Measurements from ENCODE around the gene UBR4.
"Not testable (repeated sequence)": the region's sequence is repeated elsewhere in the genome, so short reads cannot be mapped to it uniquely, and the experiment has no call there.

Gene UBR4

DNA sequence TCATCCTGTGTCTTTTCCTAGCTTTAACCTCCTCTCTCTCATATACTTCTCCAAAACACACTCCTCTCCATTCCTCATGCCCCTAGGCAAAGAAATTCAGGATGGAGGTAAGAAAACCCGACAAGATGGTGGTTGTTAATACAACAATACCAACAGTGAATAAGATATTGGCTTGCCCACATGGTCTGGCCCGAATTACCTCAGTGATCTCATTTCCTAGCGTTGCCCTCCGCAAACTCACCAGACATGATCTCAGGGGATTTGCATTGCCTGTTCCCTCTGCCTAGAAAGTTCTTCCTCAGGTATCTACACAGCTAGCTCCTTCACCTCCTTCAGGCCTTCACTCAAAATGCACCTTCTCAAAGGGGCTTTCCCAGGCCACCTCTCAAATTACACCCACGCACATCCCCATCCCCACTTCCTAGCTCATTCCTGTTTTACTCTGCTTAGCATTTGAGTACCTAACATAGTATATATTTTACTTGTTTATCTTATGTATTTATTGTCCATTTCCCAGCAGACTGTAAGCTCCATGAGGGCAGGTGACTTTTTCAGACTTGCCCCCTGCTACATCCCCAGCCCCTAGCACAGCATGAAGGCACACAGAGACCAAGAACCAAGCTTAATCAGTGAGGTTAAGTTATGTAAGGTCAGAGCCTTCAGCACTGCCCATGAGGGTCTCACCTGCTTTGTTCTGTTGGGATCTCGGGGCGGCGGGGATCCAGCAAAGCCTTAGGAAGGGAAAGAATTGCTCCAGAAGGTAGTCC lies 10.2 kb upstream of the UBR4 start:
- H3K4me3 ChIP-seq (ENCODE audit: low read depth, low read length): no peak overlapping the region

DNA sequence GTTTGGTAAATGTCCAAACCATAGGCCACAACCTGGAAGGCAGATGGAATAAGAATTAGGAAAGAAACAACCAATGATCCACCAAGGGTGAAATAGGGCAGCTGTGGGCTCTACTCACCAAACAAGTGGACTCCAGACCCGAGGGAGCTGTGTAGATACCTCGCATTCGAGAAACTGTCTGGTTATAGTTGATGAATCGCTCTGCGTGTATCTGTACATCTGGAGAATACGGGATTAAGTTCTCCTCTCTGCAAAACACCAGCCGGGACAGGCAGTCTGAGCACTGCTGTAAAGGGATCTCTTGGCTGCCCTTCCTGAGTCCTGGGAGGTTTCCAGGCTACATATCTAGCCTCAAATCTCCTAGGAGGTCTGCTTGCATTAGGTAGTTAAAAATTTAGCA lies 9.4 kb upstream of the UBR4 start:
- no peak overlapping the region for H3K4me3 ChIP-seq (ENCODE audit: low read depth, low read length)

- not testable (repeated sequence) for H3K4me3 ChIP-seq (ENCODE audit: low read depth, low read length)
These were observed 6.5 kb upstream of the UBR4 start for GRCh38 chr1:19216585-19216984.

DNA sequence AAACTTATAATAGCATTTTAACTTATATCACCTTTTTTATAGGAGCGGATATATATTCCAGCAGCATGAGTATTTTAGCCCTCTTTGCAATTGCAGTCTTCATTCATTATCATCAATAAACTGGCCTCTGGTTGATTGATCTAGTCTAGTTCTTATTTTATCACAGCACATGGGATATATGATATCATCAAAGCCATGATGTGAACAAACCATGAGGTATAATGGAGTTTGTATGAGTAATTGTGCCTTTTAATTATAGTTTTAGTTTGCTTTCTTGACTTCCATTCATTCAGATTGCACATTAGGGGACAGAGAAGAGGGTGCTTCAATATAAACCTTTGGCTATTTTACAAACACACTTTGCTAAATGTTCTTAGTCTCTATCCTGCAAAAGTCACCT lies 3.5 kb upstream of the UBR4 start:
- H3K4me3 ChIP-seq (ENCODE audit: low read depth, low read length): no peak overlapping the region

GRCh38 chr1:19212167-19212566 lies 2.1 kb upstream of the UBR4 start:
- H3K4me3 ChIP-seq (ENCODE audit: low read depth, low read length): no peak overlapping the region

DNA sequence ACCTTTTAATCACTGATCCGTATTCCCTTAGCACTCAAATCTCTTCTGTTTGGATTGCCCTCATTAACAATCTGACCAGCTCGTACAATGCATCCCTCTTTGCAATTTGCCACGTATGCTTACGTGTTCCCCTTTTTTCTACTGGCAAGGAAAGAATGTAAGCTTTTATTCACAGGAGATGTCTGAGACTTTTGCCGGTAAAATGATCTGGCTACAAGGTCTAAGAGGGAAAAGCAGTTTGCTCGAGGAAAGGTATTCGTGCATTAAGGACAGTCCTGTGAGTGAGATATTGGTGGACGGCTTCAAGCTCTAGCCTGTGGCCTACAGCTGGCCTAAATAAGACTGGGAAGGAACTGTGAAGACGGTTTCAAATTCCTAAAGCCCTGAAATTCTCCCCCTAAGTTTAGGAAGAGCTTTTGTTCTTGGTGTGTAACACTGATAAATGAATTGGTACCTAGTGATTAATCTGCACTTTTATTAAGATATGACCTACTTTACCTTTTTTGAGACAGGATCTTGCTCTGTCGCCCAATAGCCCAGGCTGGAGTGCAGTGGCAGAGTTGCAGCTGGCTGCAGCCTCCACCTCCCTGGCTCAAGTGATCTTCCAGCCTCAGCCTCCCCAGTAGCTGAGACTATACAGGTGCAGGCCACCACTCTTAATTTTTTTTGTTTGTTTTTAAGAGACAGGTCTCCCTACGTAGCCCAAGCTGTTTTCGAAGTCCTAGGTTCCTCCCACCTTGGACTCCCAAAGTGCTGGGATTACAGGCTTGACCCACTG lies 895 bp upstream of the UBR4 start:
- H3K4me3 ChIP-seq (ENCODE audit: low read depth, low read length): peak overlapping the region; percentile 60

DNA sequence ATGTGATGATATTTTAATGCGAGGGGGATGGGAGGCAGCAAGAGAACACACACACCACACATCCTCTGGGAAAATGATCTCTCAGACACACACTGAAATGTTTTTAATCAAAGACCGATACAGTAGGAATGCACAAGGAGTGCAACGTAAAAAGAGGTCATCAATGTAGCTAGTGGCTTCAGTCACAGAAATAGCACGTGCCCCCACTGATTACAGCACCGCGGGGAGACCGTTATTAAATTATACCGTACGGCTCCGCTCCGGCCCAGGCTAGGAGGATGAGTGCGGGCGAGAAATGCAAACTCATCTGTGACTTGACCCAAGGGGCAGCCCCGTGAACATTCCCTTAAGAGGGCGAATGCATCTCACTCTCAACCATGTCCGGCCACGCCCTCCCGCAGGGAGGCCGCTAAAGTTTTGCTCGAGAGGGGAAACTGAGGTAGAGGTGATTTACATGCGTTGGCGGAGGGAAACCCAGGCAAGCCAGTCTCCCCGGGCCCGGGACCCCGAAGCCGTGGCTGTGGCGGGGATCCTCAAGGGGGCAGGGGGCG lies 552 bp downstream of the UBR4 start:
- H3K4me3 ChIP-seq (ENCODE audit: low read depth, low read length): peak overlapping the region; percentile 60

DNA sequence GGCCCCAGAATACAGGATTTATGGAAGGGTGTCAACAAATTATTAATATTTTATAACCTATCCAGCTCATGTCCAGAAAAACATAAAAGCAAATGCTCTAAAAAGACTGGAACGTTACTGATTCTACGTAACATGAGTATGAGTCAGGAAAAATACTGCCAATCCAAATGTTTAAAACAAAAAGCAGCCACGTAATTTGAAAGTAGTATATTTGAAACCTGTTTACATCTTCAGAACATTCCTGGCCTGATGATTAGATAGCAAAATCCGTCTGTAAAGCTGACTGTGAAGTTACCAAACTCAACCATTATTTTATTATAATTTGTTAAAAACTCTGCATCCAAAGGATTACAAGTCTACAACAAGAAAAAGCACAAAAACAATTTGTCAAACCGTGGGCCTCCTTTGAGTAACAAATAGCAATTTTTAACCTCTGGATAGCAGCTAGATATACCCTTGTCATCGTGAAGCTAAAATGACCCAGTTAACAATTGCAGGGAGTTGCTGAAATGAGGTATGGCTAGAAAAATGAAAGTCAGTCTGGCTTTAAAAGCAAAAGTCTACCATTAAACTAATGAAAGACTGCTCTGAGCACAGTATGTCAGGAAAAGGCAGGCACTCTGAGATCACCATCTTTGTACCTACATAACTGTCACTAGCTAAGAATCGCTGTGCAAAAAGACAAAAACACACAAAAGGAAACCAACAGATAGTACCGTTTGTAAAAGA lies 1.2 kb downstream of the UBR4 start:
- peak overlapping the region; percentile 60 for H3K4me3 ChIP-seq (ENCODE audit: low read depth, low read length)

GRCh38 chr1:19206947-19207346 lies 3.1 kb downstream of the UBR4 start:
- no peak overlapping the region for H3K4me3 ChIP-seq (ENCODE audit: low read depth, low read length)

GRCh38 chr1:19205845-19206244 lies 4.2 kb downstream of the UBR4 start:
- H3K4me3 ChIP-seq (ENCODE audit: low read depth, low read length): no peak overlapping the region

GRCh38 chr1:19205403-19205802 lies 4.7 kb downstream of the UBR4 start:
- H3K4me3 ChIP-seq (ENCODE audit: low read depth, low read length): no peak overlapping the region

DNA sequence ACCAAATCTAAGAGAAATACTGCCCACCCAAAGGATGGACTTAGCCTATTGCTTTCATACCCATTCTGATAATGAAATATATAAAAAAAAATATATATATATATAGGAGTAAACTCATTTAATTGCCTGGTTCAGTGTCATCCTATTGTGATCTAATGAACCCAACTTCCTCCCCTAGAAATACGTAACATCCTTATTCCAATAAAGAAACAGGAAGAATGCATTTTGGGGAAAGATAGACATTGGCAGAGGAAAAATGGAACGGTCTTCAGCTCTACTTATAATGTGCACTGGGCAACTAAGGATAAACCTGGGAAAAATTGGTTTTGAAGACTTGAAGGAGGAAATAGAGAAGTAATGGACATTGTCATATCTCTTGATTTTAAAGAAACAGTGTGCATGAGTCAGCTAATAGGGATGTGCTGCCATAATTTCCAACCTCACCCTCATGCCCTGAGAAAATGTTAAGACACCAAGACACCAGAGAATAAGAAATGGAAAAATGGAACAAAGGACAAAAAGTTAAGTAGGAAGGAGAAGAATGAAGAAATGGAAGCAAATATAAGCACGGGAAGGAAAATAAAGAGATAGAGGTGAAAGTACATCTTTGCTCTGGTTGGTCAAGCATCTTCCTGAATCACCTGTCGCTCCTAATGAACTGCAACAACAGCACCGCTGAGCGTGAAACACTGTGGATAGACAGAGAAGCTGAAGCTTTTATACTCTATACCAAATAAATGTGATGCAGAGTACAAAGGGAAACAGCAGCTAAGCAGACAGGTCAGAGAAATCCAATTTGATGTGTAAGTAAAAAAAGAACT lies 5.4 kb downstream of the UBR4 start:
- no peak overlapping the region for H3K4me3 ChIP-seq (ENCODE audit: low read depth, low read length)

- no peak overlapping the region for H3K4me3 ChIP-seq (ENCODE audit: low read depth, low read length)
These were observed 6.6 kb downstream of the UBR4 start for GRCh38 chr1:19203440-19203839.

- no peak overlapping the region for H3K4me3 ChIP-seq (ENCODE audit: low read depth, low read length)
These were observed 7.7 kb downstream of the UBR4 start for GRCh38 chr1:19202396-19202795.

- no peak overlapping the region for H3K4me3 ChIP-seq (ENCODE audit: low read depth, low read length)
These were observed 10.0 kb downstream of the UBR4 start for GRCh38 chr1:19199969-19200604.

DNA sequence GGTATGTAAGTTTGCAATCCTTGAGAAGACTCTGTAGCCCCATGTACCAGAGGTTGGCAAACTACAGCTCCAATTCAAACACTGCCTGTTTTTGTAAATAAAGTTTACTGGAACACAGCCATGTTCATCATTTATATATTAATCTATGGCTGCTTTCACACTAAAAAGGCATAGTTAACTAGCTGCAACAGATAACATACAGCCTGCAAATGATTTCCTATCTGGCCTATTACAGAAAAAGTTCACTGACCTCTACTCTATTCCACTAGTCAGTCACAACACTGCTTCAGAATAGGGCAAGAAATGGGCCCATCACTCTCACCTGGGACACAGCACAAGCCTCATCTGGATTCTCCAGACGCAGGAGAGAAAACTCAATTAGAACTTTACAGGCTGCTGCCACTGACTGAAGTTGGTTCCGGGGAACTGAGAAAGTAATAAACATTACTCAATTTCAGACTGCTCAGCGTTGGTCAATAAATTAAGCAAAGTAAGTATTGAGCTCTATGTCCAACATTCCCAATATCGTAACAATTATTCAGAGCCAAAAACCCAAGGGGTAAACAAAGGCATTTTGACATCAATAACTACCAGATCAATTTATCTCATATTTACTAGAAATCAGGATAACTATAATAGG lies 10.6 kb downstream of the UBR4 start:
- no peak overlapping the region for H3K4me3 ChIP-seq (ENCODE audit: low read depth, low read length)

DNA sequence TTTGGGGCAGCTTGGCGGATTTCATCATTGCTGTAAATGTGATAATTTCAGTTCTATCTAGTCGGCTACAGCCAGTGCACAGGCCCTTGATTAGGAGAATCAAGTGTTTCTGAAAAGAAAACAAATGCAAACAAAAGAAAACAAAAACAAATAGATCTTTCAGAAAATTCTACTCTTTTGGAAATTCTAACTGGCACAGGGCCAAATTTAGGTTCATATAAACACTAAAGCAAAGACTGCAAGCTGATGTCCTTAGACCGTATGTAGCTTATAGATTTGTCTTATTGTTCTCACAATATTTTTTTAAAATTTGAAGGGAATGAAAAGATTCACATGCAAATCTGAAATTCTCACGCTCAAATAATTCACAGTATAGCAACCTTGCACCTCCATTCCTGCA lies 11.2 kb downstream of the UBR4 start:
- no peak overlapping the region for H3K4me3 ChIP-seq (ENCODE audit: low read depth, low read length)

DNA sequence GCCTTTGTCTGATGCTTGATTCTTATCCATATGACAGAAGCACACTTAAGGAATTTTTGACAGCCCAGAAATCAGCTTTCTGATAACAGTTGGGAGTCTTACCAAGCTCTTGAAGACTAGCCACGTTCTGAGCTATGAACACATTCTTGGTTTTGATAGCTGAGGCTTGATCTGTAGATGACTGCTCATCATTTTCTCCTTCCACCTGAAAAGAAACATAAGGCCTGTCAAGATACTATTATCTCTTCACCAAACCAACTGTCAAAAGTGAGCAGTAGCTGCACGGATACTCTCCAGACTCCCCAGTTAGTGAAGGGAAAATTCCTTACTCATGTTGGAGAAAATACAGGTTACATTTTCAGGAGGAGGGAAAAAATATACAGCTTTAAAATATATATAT lies 12.2 kb downstream of the UBR4 start:
- no peak overlapping the region for H3K4me3 ChIP-seq (ENCODE audit: low read depth, low read length)

GRCh38 chr1:19196331-19196730 lies 13.7 kb downstream of the UBR4 start:
- H3K4me3 ChIP-seq (ENCODE audit: low read depth, low read length): no peak overlapping the region

GRCh38 chr1:19193004-19193403 lies 17.1 kb downstream of the UBR4 start:
- H3K4me3 ChIP-seq (ENCODE audit: low read depth, low read length): no peak overlapping the region
